ENCODE measurements around the gene UMOD.

Gene UMOD

GRCh38 chr16:20347666-20348364, 4.7 kb downstream of the UMOD start:
- H3K4me3 Mint-ChIP-seq: no peak overlapping the region
- DNase-seq (ENCODE audit: low spot score): no peak
- no peaks in the 10 kb centered on the region for H3K27me3 Mint-ChIP-seq (ENCODE audit: low read depth)
- H3K9me3 Mint-ChIP-seq: no peaks in the 10 kb centered on the region
- H3K4me1 Mint-ChIP-seq (ENCODE audit: low read depth): no peaks in the 10 kb centered on the region
- H3K36me3 Mint-ChIP-seq (ENCODE audit: low read depth): no peaks in the 10 kb centered on the region
- H3K27ac Mint-ChIP-seq: no peak overlapping the region

- Mint-ChIP-seq H3K4me1 (ENCODE audit: low read depth) (no peaks in the 10 kb centered on the region), H3K9me3 (no peaks in the 10 kb centered on the region), H3K27ac (no peak overlapping the region), H3K36me3 (ENCODE audit: low read depth) (no peaks in the 10 kb centered on the region), H3K27me3 (ENCODE audit: low read depth) (no peaks in the 10 kb centered on the region), H3K4me3 (no peak overlapping the region)
- DNase-seq (ENCODE audit: low spot score): no peak
These were observed 7.9 kb downstream of the UMOD start for GRCh38 chr16:20344611-20345010.

GRCh38 chr16:20339744-20340143, 12.8 kb downstream of the UMOD start:
- Mint-ChIP-seq H3K27me3 (ENCODE audit: low read depth) (no peaks in the 10 kb centered on the region), H3K9me3 (no peaks in the 10 kb centered on the region), H3K27ac (no peak overlapping the region), H3K4me3 (no peak overlapping the region), H3K4me1 (ENCODE audit: low read depth) (no peaks in the 10 kb centered on the region), H3K36me3 (ENCODE audit: low read depth) (no peaks in the 10 kb centered on the region)
- no peak for DNase-seq (ENCODE audit: low spot score)

- Mint-ChIP-seq H3K27ac (no peak overlapping the region), H3K9me3 (no peaks in the 10 kb centered on the region), H3K4me3 (no peak overlapping the region), H3K4me1 (ENCODE audit: low read depth) (no peaks in the 10 kb centered on the region), H3K27me3 (ENCODE audit: low read depth) (no peaks in the 10 kb centered on the region), H3K36me3 (ENCODE audit: low read depth) (no peaks in the 10 kb centered on the region)
- no peak for DNase-seq (ENCODE audit: low spot score)
These were observed 15.6 kb downstream of the UMOD start for GRCh38 chr16:20336955-20337354.

GRCh38 chr16:20334396-20334795, 18.1 kb downstream of the UMOD start:
- no peaks in the 10 kb centered on the region for H3K27me3 Mint-ChIP-seq (ENCODE audit: low read depth)
- no peaks in the 10 kb centered on the region for H3K4me1 Mint-ChIP-seq (ENCODE audit: low read depth)
- H3K36me3 Mint-ChIP-seq (ENCODE audit: low read depth): no peaks in the 10 kb centered on the region
- H3K9me3 Mint-ChIP-seq: no peaks in the 10 kb centered on the region
- no peak overlapping the region for H3K4me3 Mint-ChIP-seq
- DNase-seq (ENCODE audit: low spot score): no peak
- no peak overlapping the region for H3K27ac Mint-ChIP-seq

GRCh38 chr16:20333120-20333519, 19.4 kb downstream of the UMOD start:
- DNase-seq (ENCODE audit: low spot score): no peak
- H3K4me1 Mint-ChIP-seq (ENCODE audit: low read depth): no peaks in the 10 kb centered on the region
- H3K9me3 Mint-ChIP-seq: no peaks in the 10 kb centered on the region
- H3K36me3 Mint-ChIP-seq (ENCODE audit: low read depth): no peaks in the 10 kb centered on the region
- H3K27me3 Mint-ChIP-seq (ENCODE audit: low read depth): no peaks in the 10 kb centered on the region
- no peak overlapping the region for H3K4me3 Mint-ChIP-seq
- H3K27ac Mint-ChIP-seq: no peak overlapping the region

GRCh38 chr16:20332411-20332810, 20.1 kb downstream of the UMOD start:
- no peaks in the 10 kb centered on the region for H3K4me1 Mint-ChIP-seq (ENCODE audit: low read depth)
- H3K27ac Mint-ChIP-seq: no peak overlapping the region
- H3K9me3 Mint-ChIP-seq: no peaks in the 10 kb centered on the region
- H3K27me3 Mint-ChIP-seq (ENCODE audit: low read depth): no peaks in the 10 kb centered on the region
- no peak for DNase-seq (ENCODE audit: low spot score)
- H3K36me3 Mint-ChIP-seq (ENCODE audit: low read depth): no peaks in the 10 kb centered on the region
- H3K4me3 Mint-ChIP-seq: no peak overlapping the region

- H3K36me3 Mint-ChIP-seq (ENCODE audit: low read depth): no peaks in the 10 kb centered on the region
- no peak for DNase-seq (ENCODE audit: low spot score)
These were observed 20.9 kb downstream of the UMOD start for GRCh38 chr16:20331635-20332034.

GRCh38 chr16:20329392-20330138, 22.9 kb downstream of the UMOD start:
- Mint-ChIP-seq H3K36me3 (ENCODE audit: low read depth) (no peaks in the 10 kb centered on the region), H3K9me3 (no peaks in the 10 kb centered on the region), H3K27ac (no peak overlapping the region), H3K4me3 (no peak overlapping the region), H3K27me3 (ENCODE audit: low read depth) (no peaks in the 10 kb centered on the region), H3K4me1 (ENCODE audit: low read depth) (no peaks in the 10 kb centered on the region)
- DNase-seq (ENCODE audit: low spot score): no peak

More at GRCh38 chr16:20331635-20332034, 20.9 kb downstream of the UMOD start:
- H3K9me3 Mint-ChIP-seq: no peaks in the 10 kb centered on the region
- no peak overlapping the region for H3K27ac Mint-ChIP-seq
- no peak overlapping the region for H3K4me3 Mint-ChIP-seq
- no peaks in the 10 kb centered on the region for H3K4me1 Mint-ChIP-seq (ENCODE audit: low read depth)
- H3K27me3 Mint-ChIP-seq (ENCODE audit: low read depth): no peaks in the 10 kb centered on the region

- no peak for DNase-seq (ENCODE audit: low spot score)
- no peaks in the 10 kb centered on the region for H3K9me3 Mint-ChIP-seq
- no peak within 1 kb of the TSS for H3K27ac Mint-ChIP-seq
- H3K36me3 Mint-ChIP-seq (ENCODE audit: low read depth): no peaks in the 10 kb centered on the region
- no peak within 1 kb of the TSS for H3K4me3 Mint-ChIP-seq
- no peaks in the 10 kb centered on the region for H3K27me3 Mint-ChIP-seq (ENCODE audit: low read depth)
- no peaks in the 10 kb centered on the region for H3K4me1 Mint-ChIP-seq (ENCODE audit: low read depth)
These were observed 25.0 kb downstream of the UMOD start, which contains the start of gene GP2 for GRCh38 chr16:20327444-20328041. TSS of gene GP2 (minus strand) at chr16:20327513. CDS start at chr16:20326431, 1,082 bp downstream.

- Mint-ChIP-seq H3K27ac (no peak overlapping the region), H3K4me1 (ENCODE audit: low read depth) (no peaks in the 10 kb centered on the region), H3K27me3 (ENCODE audit: low read depth) (no peaks in the 10 kb centered on the region), H3K4me3 (no peak overlapping the region), H3K36me3 (ENCODE audit: low read depth) (no peaks in the 10 kb centered on the region), H3K9me3 (no peaks in the 10 kb centered on the region)
- DNase-seq (ENCODE audit: low spot score): no peak
These were observed 26.2 kb downstream of the UMOD start for GRCh38 chr16:20326321-20326720.

GRCh38 chr16:20325005-20325404, 27.5 kb downstream of the UMOD start:
- H3K36me3 Mint-ChIP-seq (ENCODE audit: low read depth): no peaks in the 10 kb centered on the region
- H3K4me1 Mint-ChIP-seq (ENCODE audit: low read depth): no peaks in the 10 kb centered on the region
- H3K27me3 Mint-ChIP-seq (ENCODE audit: low read depth): no peaks in the 10 kb centered on the region
- no peak for DNase-seq (ENCODE audit: low spot score)
- H3K4me3 Mint-ChIP-seq: no peak overlapping the region
- no peak overlapping the region for H3K27ac Mint-ChIP-seq
- H3K9me3 Mint-ChIP-seq: no peaks in the 10 kb centered on the region

- Mint-ChIP-seq H3K27ac (no peak overlapping the region), H3K9me3 (no peaks in the 10 kb centered on the region), H3K4me3 (no peak overlapping the region), H3K36me3 (ENCODE audit: low read depth) (no peaks in the 10 kb centered on the region), H3K4me1 (ENCODE audit: low read depth) (no peaks in the 10 kb centered on the region), H3K27me3 (ENCODE audit: low read depth) (no peaks in the 10 kb centered on the region)
- no peak for DNase-seq (ENCODE audit: low spot score)
These were observed 28.9 kb downstream of the UMOD start for GRCh38 chr16:20323591-20324117.

- H3K4me1 Mint-ChIP-seq (ENCODE audit: low read depth): no peaks in the 10 kb centered on the region
- H3K36me3 Mint-ChIP-seq (ENCODE audit: low read depth): no peaks in the 10 kb centered on the region
- DNase-seq (ENCODE audit: low spot score): no peak
- H3K9me3 Mint-ChIP-seq: no peaks in the 10 kb centered on the region
- H3K27ac Mint-ChIP-seq: no peak overlapping the region
- H3K27me3 Mint-ChIP-seq (ENCODE audit: low read depth): no peaks in the 10 kb centered on the region
- H3K4me3 Mint-ChIP-seq: no peak overlapping the region
These were observed 29.8 kb downstream of the UMOD start for GRCh38 chr16:20322696-20323095.

Data from T-helper 2 cell treated with Interferon-gamma antibody and Interleukin-4, amounts not matched to agents 5 μg/mL and 100 μg/mL, for 36 hours (primary cell).